Tibial artery (tissue), 4 donors: ENCODE results near the gene UBC.
"Not testable (repeated sequence)": the region's sequence is repeated elsewhere in the genome, so short reads cannot be mapped to it uniquely, and the experiment has no call there.

Source experiments
- DNase-seq, 2 donors: peaks; one replicate each; pipeline ENCODE4 v3.0.0-alpha.2; 2019
- H3K27ac ChIP-seq, 2 donors: fragments of 200-600 bp; sonication (generic) in 1 of 2; 1 replicate in 1 of 2; 2 replicates in 1 of 2; pipeline ENCODE4 v1.5.1; 2018 to 2019; ENCODE audit warnings: mild to moderate bottlenecking in 1 of 2
- H3K27me3 ChIP-seq, 2 donors: fragments of 200-600 bp; sonication (generic) in 1 of 2; one replicate each; pipeline versions ENCODE4 v1.5.1 to v1.6.0; 2016 to 2019
- H3K36me3 ChIP-seq, 3 donors: fragments of 200-600 bp; sonication (generic) in 2 of 3; one replicate each; pipeline ENCODE4 v1.5.1; 2016 to 2019; ENCODE audit warnings: mild to moderate bottlenecking in 2 of 3
- H3K4me1 ChIP-seq, 4 donors: fragments of 200-600 bp; sonication (generic) in 2 of 4; 1 replicate in 3 of 4; 2 replicates in 1 of 4; pipeline ENCODE4 v1.5.1; 2016 to 2019
- H3K4me3 ChIP-seq, 2 donors: fragments of 200-600 bp; sonication (generic) in 1 of 2; 1 replicate in 1 of 2; 2 replicates in 1 of 2; pipeline ENCODE4 v1.5.1; 2018 to 2019; ENCODE audit warnings: mild to moderate bottlenecking in 2 of 2
- H3K9me3 ChIP-seq, 3 donors: fragments of 200-600 bp; sonication (generic) in 1 of 3; one replicate each; pipeline ENCODE4 v1.5.1; 2016 to 2019
- intact Hi-C: fragments of 100-400 bp; cut with DNase I; formaldehyde crosslinking; loops from one replicate; pipeline ENCODE4 v1.15.0; 2023; ENCODE audit warnings: low total_unique reads
- TF ChIP-seq, protein P1 (sequence below), 2 experiments: fragments of 200-600 bp in 1 of 2; fragments of 450-650 bp in 1 of 2; IDR thresholded peaks; one replicate each; pipeline ENCODE4 v1.5.1; 2017 to 2019; ENCODE audit warnings: antibody characterized with exemption in 2 of 2, mild to moderate bottlenecking in 1 of 2, moderate library complexity in 1 of 2

UBC gene

DNA sequence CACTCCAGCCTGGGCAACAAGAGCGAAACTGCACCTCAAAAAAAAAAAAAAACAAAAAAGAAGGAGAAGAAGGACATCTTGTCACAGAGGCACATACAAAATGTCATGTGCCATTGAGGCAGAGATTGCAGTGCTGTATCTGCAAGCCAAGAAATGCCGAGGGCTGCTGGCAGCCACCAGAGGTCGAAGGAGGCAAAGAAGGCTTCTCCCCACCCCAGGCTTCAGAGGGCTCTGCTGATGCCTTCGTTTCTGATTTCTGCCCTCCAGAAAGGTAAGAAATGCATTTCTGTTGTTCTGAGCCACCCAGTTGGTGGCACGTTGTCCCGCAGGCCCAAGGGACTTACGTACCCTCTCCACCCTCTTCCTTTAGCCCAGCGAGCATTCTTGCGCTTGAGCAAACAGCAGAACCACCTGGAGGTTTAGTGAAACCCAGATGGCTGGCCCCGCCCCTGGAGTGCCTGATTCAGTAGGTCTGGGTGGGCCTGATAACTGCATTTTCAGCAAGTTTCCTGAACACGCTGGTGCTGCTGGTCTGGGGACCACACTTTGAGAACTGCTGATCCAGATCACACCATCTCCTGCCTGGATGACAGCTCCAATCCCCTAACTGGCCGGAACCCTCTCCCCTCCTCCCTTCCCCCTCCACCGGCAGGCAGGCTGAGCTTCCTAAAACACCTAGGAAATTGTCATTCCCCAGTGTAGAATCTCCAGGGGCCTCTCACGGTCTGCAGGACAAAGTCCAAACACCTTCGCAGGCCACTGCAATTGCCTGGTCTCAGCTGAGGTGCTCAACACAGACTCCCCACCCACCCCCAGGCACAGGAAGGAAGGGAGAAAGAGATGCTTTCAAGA lies 29.6 kb downstream of the UBC start:
- Histone ChIP-seq H3K4me3 (no peak overlapping the region), H3K36me3 (no peaks in the 10 kb centered on the region), H3K27me3 (no peaks in the 10 kb centered on the region), H3K4me1 (no peaks in the 10 kb centered on the region), H3K27ac (no peak overlapping the region), H3K9me3 (no peaks in the 10 kb centered on the region)
- TF ChIP-seq, protein P1, sequence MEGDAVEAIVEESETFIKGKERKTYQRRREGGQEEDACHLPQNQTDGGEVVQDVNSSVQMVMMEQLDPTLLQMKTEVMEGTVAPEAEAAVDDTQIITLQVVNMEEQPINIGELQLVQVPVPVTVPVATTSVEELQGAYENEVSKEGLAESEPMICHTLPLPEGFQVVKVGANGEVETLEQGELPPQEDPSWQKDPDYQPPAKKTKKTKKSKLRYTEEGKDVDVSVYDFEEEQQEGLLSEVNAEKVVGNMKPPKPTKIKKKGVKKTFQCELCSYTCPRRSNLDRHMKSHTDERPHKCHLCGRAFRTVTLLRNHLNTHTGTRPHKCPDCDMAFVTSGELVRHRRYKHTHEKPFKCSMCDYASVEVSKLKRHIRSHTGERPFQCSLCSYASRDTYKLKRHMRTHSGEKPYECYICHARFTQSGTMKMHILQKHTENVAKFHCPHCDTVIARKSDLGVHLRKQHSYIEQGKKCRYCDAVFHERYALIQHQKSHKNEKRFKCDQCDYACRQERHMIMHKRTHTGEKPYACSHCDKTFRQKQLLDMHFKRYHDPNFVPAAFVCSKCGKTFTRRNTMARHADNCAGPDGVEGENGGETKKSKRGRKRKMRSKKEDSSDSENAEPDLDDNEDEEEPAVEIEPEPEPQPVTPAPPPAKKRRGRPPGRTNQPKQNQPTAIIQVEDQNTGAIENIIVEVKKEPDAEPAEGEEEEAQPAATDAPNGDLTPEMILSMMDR (IDR thresholded peaks at IDR 0.05), result no peak
- no peak for DNase-seq
- intact Hi-C loops, result no loop called here

DNA sequence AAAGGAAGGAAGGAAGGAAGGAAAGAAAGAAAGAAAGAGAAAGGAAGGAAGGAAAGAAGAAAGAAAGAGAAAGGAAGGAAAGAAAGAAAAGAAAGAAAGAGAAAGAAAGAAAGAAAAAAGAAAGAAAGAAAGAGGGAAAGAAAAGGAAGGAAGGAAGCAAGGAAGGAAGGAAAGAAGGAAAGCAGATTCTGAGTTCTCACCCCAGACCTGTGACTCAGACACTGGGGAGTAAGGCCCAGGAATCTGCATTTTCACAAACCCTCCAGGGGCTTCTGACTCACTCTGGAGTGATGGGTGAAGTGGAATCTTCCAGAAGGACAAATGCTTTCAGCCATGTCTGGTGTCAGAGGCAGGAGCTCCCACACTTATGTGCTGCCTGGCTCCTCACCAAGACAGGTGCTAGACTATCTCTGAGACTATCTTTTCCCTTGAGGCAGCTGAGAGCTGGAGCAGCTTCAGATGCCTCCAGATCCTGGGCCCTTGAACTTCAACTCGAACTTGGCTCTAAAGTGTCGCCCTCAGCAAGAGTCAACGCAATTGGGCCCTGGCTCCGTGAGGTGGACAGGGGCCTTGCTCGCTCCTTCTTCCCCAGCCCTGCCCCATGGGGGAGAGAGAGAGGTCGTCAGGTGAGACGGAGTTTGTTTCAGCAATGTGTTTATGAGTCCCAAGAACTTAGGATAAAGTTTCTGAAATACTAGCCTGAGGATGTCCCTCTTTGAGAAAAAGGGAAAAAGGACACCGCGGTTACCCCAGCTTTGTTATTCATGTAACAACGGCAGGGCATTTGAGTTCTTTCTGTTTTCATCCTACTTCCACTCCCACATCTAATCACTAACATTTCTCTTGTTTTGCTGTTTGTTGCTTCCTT lies 31.0 kb downstream of the UBC start:
- no peak for DNase-seq
- H3K27me3 ChIP-seq, result no peaks in the 10 kb centered on the region
- no peaks in the 10 kb centered on the region for H3K4me1 ChIP-seq
- H3K4me3 ChIP-seq, result no peak overlapping the region
- intact Hi-C loops, result no loop called here
- TF ChIP-seq, protein P1 (IDR thresholded peaks at IDR 0.05), result no peak
- no peaks in the 10 kb centered on the region for H3K36me3 ChIP-seq
- H3K9me3 ChIP-seq, result no peaks in the 10 kb centered on the region
- no peak overlapping the region for H3K27ac ChIP-seq

DNA sequence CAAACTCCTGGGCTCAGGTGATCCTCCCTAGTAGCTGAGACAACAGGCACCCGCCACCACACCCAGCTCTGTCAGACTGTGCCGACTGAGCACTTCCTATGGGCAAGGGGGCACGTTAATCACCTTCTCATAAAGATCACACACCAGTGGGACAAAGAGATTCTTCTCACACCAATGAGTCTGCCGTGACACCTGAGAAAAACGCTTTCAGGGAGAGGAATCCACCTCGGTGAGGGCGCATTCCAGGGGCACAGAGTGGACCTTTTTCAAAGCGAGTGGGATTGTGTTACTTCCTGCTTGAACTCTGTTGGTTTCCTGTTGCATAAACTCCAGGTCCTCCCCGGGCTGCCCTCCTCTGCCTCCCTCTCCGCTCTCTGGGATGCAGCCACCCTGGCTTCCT lies 33.3 kb downstream of the UBC start:
- Histone ChIP-seq H3K27me3 (no peaks in the 10 kb centered on the region), H3K4me1 (no peaks in the 10 kb centered on the region), H3K36me3 (no peaks in the 10 kb centered on the region), H3K4me3 (no peak overlapping the region), H3K27ac (no peak overlapping the region), H3K9me3 (no peaks in the 10 kb centered on the region)
- intact Hi-C loops, result no loop called here
- TF ChIP-seq, protein P1 (IDR thresholded peaks at IDR 0.05), result no peak
- no peak for DNase-seq

DNA sequence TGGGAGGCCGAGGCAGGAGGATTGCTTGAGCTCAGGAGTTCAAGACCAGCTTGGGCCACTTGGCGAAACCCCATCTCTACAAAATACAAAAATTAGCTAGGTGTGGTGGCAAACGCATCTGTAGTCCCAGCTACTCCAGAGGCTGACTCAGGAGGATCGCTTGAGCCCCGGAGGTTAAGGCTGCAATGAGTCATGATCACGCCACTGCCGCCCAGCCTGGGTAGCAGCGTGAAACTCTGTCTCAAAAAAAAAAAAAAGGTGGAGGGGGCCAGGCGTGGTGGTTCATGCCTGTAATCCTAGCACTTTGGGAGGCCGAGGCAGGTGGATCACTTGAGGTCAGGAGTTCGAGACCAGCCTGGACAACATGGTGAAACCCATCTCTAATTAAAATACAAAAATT lies 34.1 kb downstream of the UBC start:
- H3K9me3 ChIP-seq, H3K27ac ChIP-seq, H3K4me1 ChIP-seq, H3K36me3 ChIP-seq, intact Hi-C loops, H3K27me3 ChIP-seq, H3K4me3 ChIP-seq, DNase-seq: not testable (repeated sequence)

DNA sequence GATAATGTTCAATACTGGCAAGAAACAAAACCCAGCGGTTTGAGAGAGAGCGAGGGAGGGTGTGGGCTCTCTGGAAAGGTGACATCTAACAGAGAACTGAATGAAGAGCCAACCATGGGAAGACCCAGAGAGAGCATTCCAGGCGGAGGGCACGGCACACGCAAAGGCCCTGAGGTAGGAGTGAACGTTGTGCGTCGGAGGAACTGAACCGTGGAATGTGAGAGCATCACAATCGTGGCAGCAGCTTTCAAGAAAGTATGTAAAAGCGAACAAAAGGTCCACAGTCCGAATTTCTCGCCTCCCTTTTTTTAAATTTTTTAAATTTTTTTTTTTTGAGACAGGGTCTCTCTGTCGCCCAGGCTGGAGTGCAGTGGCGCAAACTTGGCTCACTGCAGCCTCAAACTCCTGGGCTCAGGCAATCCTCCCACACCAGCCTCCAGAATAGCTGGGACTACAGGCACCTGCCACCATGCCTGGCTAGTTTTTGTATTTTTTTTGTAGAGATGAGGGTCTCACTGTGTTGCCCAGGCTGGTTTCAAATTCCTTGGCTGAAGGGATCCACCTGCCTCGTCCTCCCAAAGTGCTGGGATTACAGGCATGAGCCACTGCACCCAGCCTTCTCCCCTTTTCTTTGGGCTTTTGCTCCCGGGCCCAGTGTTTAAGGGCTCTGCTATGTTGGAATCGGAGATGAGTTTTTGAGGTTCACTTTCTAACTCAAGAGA lies 35.5 kb downstream of the UBC start:
- TF ChIP-seq, protein P1 (IDR thresholded peaks at IDR 0.05), result no peak
- no peaks in the 10 kb centered on the region for H3K9me3 ChIP-seq
- no peaks in the 10 kb centered on the region for H3K4me1 ChIP-seq
- H3K36me3 ChIP-seq, result no peaks in the 10 kb centered on the region
- H3K27ac ChIP-seq, result no peak overlapping the region
- no peak for DNase-seq
- no peaks in the 10 kb centered on the region for H3K27me3 ChIP-seq
- intact Hi-C loops, result loop anchor here (10.0 kb wide), 1 partner anchor 834 kb away; no protein-coding TSS in a partner anchor
- no peak overlapping the region for H3K4me3 ChIP-seq
